Loucy (cell line): ENCODE results near the gene GPATCH2.

Experiments used
- H2AFZ ChIP-seq: fragments of 200-600 bp; sonication (generic); 2 replicates; pipeline ENCODE4 v1.6.0; 2016; ENCODE audit warnings: antibody characterized with exemption, mild to moderate bottlenecking, low read length, moderate library complexity
- H3F3A ChIP-seq: fragments of 200-600 bp; 2 replicates; pipeline ENCODE4 v1.6.0; 2016; ENCODE audit warnings: antibody characterized with exemption, low read depth, mild to moderate bottlenecking
- H3K27me3 ChIP-seq: fragments of 200-600 bp; sonication (generic); 2 replicates; pipeline ENCODE4 v1.6.1; 2014; ENCODE audit warnings: low read length, mild to moderate bottlenecking; ENCODE audit not compliant: insufficient read depth, poor library complexity, severe bottlenecking
- H3K36me3 ChIP-seq: fragments of 200-600 bp; sonication (generic); 2 replicates; pipeline ENCODE4 v1.6.1; 2016; ENCODE audit warnings: low read length; ENCODE audit not compliant: insufficient read depth
- H3K4me1 ChIP-seq: fragments of 200-600 bp; sonication (generic); 2 replicates; pipeline ENCODE4 v1.5.1; 2014; ENCODE audit warnings: low read length, mild to moderate bottlenecking; ENCODE audit not compliant: insufficient read depth, poor library complexity, severe bottlenecking
- H3K4me2 ChIP-seq: fragments of 200-600 bp; sonication (generic); 2 replicates; pipeline ENCODE4 v1.6.0; 2014; ENCODE audit warnings: antibody characterized with exemption, low read length, low read depth, mild to moderate bottlenecking; ENCODE audit not compliant: poor library complexity, severe bottlenecking
- H3K4me3 ChIP-seq: fragments of 200-600 bp; sonication (generic); 2 replicates; pipeline ENCODE4 v1.5.1; 2014; ENCODE audit warnings: low read length, mild to moderate bottlenecking, mixed read lengths; ENCODE audit not compliant: poor library complexity, severe bottlenecking
- H3K79me2 ChIP-seq: fragments of 200-600 bp; sonication (generic); 2 replicates; pipeline ENCODE4 v1.6.1; 2014; ENCODE audit warnings: low read length; ENCODE audit not compliant: insufficient read depth
- H3K9ac ChIP-seq: fragments of 200-600 bp; sonication (generic); 2 replicates; pipeline ENCODE4 v1.6.0; 2014; ENCODE audit warnings: mild to moderate bottlenecking, low read depth, low read length, moderate library complexity; ENCODE audit not compliant: poor library complexity, severe bottlenecking
- H3K9me2 ChIP-seq: fragments of 200-600 bp; sonication (generic); replicated peaks from 2 replicates; pipeline ENCODE4 v1.6.1; 2016; ENCODE audit warnings: low read depth, low read length, mixed read lengths
- H3K9me3 ChIP-seq: fragments of 200-600 bp; sonication (generic); 2 replicates; pipeline ENCODE4 v1.6.1; 2014; ENCODE audit warnings: mild to moderate bottlenecking, antibody characterized with exemption, low read length, low read depth; ENCODE audit not compliant: insufficient read depth
- H4K20me1 ChIP-seq: fragments of 200-600 bp; sonication (generic); 2 replicates; pipeline ENCODE4 v1.6.0; 2014; ENCODE audit warnings: antibody characterized with exemption, low read length, mild to moderate bottlenecking; ENCODE audit not compliant: insufficient read depth, poor library complexity, severe bottlenecking
- CTCF ChIP-seq: fragments of 200-600 bp; sonication (generic); conservative IDR thresholded peaks from 2 replicates; pipeline ENCODE4 v1.5.1; 2014; ENCODE audit warnings: mild to moderate bottlenecking, antibody characterized with exemption, low read length
- EZH2phosphoT487 ChIP-seq: fragments of 200-600 bp; IDR thresholded peaks from 2 replicates; pipeline ENCODE4 v1.6.1; 2018; ENCODE audit warnings: antibody characterized with exemption, mild to moderate bottlenecking, moderate library complexity, borderline replicate concordance

The GPATCH2 gene

GRCh38 chr1:217668351-217668940, 37.6 kb upstream of the GPATCH2 start:
- Histone ChIP-seq H3K36me3 (no peaks in the 10 kb centered on the region), H2AFZ (no peak overlapping the region), H3K27me3 (no peaks in the 10 kb centered on the region), H3K4me1 (no peaks in the 10 kb centered on the region), H3K79me2 (no peaks in the 10 kb centered on the region), H3K9me3 (no peaks in the 10 kb centered on the region), H3K4me3 (no peak overlapping the region), H3K9me2 (no peaks in the 10 kb centered on the region), H3K9ac (no peak overlapping the region), H4K20me1 (no peaks in the 10 kb centered on the region), H3F3A (no peaks in the 10 kb centered on the region), H3K4me2 (no peak overlapping the region)
- no peak for TF ChIP-seq EZH2phosphoT487
- TF ChIP-seq CTCF, result no peak

GRCh38 chr1:217661407-217661806, 30.5 kb upstream of the GPATCH2 start:
- no peaks in the 10 kb centered on the region for H3K27me3 ChIP-seq
- H3K4me1 ChIP-seq, result no peaks in the 10 kb centered on the region
- no peaks in the 10 kb centered on the region for H3F3A ChIP-seq
- no peak overlapping the region for H2AFZ ChIP-seq
- H3K79me2 ChIP-seq, result no peaks in the 10 kb centered on the region
- no peak overlapping the region for H3K9ac ChIP-seq
- H3K4me2 ChIP-seq, result no peak overlapping the region
- no peaks in the 10 kb centered on the region for H3K9me3 ChIP-seq
- no peaks in the 10 kb centered on the region for H3K9me2 ChIP-seq
- TF ChIP-seq EZH2phosphoT487, result no peak
- TF ChIP-seq CTCF, result no peak
- H3K4me3 ChIP-seq, result no peak overlapping the region
- no peaks in the 10 kb centered on the region for H4K20me1 ChIP-seq
- no peaks in the 10 kb centered on the region for H3K36me3 ChIP-seq

GRCh38 chr1:217660353-217661062, 29.6 kb upstream of the GPATCH2 start:
- H3K9me3 ChIP-seq, result no peaks in the 10 kb centered on the region
- no peaks in the 10 kb centered on the region for H3F3A ChIP-seq
- no peaks in the 10 kb centered on the region for H4K20me1 ChIP-seq
- H3K9me2 ChIP-seq, result no peaks in the 10 kb centered on the region
- H3K79me2 ChIP-seq, result no peaks in the 10 kb centered on the region
- no peaks in the 10 kb centered on the region for H3K27me3 ChIP-seq
- H3K9ac ChIP-seq, result no peak overlapping the region
- no peak overlapping the region for H2AFZ ChIP-seq
- no peak overlapping the region for H3K4me2 ChIP-seq
- TF ChIP-seq CTCF (peak; percentile 59), EZH2phosphoT487 (no peak)
- no peak overlapping the region for H3K4me3 ChIP-seq
- H3K36me3 ChIP-seq, result no peaks in the 10 kb centered on the region
- H3K4me1 ChIP-seq, result no peaks in the 10 kb centered on the region
